Activated naive CD4-positive, alpha-beta T cell treated with anti-CD3 and anti-CD28 coated beads, Interleukin-2, amount 10 ng/mL, durations not matched to agents 7 days and 5 days (primary cell): ENCODE data around the gene PIAS4.
A peak's percentile ranks its signal among the peaks of the same experiment; 100 is the strongest.

Source experiments
- CTCF ChIA-PET: fragments of 350-600 bp; sonication (Branson Sonifier 250); formaldehyde crosslinking; loops from one replicate; lab custom pipeline; 2021; ENCODE audit warnings: antibody characterized with exemption; lab: Charles Lee
- DNase-seq: peaks from one replicate; pipeline ENCODE4 v3.0.0-alpha.2; 2020
- H3K27ac Mint-ChIP-seq: one replicate; pipeline ENCODE4 v1.8.0; 2021; ENCODE audit warnings: mild to moderate bottlenecking, moderate library complexity, mixed read lengths
- H3K27me3 Mint-ChIP-seq: one replicate; pipeline ENCODE4 v1.8.0; 2021; ENCODE audit warnings: mild to moderate bottlenecking, mixed read lengths
- H3K36me3 Mint-ChIP-seq: one replicate; pipeline ENCODE4 v1.8.0; 2021; ENCODE audit warnings: mixed read lengths
- H3K4me1 Mint-ChIP-seq: one replicate; pipeline ENCODE4 v1.8.0; 2021; ENCODE audit warnings: mixed read lengths
- H3K4me3 Mint-ChIP-seq: one replicate; pipeline ENCODE4 v1.8.0; 2021; ENCODE audit warnings: mild to moderate bottlenecking, moderate library complexity, mixed read lengths
- H3K9me3 Mint-ChIP-seq: one replicate; pipeline ENCODE4 v1.8.0; 2021; ENCODE audit warnings: mixed read lengths

Gene PIAS4

DNA sequence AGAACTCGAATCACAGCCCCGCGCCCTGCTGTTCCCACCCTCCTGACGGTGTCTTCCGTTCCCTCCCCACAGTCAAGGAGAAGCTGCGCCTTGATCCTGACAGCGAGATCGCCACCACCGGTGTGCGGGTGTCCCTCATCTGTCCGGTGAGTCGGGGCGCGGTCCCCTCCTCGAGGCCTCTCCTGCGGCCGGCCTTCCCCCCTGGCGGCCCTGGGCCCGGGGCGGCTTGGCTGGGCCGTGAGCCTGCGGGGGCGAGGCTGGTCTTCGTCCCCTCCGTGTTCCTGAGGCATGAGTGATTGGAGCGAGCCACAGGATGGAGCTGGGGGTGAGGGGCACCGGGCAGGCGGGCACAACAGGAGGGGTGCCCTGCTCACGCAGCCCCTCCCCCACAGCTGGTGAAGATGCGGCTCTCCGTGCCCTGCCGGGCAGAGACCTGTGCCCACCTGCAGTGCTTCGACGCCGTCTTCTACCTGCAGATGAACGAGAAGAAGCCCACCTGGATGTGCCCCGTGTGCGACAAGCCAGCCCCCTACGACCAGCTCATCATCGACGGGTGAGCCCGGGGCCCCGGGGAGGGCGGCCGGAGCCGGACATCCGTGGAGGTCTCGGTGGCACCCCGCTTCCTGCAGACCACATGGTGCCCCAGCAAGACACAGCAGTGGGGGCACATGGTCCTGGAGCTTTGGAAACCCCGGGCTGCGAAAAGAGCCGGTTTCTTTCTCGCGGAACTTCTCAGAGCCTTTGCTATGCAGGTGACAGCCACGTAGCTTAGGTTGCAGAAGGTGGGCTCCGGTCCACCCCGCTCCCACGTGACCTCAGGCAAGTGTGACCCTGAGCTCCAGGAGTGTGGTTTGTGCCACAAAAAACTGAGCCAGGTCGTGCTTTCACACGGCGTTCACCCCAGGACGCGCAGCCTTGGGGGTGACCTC is 25.8 kb downstream of the PIAS4 start:
- no peaks in the 10 kb centered on the region for H3K27me3 Mint-ChIP-seq
- H3K36me3 Mint-ChIP-seq: peaks cover 6% of the 10 kb centered on the region
- no peak for DNase-seq
- no peak overlapping the region for H3K27ac Mint-ChIP-seq
- no peaks in the 10 kb centered on the region for H3K9me3 Mint-ChIP-seq
- CTCF ChIA-PET: no interaction called here
- no peaks in the 10 kb centered on the region for H3K4me1 Mint-ChIP-seq
- no peak overlapping the region for H3K4me3 Mint-ChIP-seq

DNA sequence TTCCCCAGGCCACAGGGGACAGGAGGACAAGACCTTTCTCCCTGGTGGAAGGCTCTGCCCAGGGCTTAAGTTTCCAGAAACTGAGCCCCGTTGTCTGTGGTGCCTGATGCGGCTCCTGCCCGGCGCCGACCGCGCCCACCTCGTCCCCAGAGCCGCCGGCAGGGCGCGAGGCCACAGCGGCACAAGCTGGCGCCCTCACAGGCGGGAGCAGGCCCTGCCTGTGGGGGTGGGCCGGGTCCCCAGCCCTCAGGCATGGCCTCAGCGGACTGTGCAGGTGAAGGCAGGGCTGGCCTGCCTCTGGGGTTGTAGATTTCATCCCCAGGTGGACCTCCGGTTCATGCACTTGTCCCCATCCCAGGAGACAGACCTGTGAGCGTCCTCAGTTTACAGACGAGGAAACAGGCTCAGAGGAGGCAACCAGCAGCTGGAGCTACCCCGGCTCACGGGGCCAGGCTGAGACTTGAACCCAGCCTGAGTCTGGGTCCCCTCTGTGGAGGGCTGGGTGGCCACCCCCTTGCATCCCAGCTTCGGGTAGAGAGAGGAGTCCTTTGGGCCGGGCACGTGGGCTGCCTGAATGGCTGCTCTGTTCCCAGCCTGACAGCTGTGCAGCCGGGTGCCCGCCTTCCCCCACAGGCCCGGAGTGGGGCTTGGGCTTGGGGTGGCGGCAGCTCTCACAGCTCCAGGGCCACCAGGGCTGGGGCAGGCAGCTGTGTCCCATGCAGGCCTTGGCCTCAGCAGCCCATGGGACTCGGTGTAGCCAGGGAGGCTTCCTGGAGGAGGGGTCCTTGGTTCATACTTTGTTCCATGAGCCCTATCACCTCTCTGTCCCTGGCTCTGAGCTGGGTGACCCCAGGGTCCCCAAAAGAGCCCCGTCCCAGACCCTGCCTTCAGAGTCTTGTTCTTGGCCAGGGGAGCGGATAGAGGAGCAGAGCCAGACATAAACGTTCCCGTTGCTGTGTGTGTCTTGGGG is 26.8 kb downstream of the PIAS4 start:
- CTCF ChIA-PET: no interaction called here
- Mint-ChIP-seq H3K27ac (no peak overlapping the region), H3K36me3 (peaks cover 6% of the 10 kb centered on the region), H3K4me3 (no peak overlapping the region), H3K27me3 (no peaks in the 10 kb centered on the region), H3K9me3 (no peaks in the 10 kb centered on the region), H3K4me1 (no peaks in the 10 kb centered on the region)
- DNase-seq: no peak

DNA sequence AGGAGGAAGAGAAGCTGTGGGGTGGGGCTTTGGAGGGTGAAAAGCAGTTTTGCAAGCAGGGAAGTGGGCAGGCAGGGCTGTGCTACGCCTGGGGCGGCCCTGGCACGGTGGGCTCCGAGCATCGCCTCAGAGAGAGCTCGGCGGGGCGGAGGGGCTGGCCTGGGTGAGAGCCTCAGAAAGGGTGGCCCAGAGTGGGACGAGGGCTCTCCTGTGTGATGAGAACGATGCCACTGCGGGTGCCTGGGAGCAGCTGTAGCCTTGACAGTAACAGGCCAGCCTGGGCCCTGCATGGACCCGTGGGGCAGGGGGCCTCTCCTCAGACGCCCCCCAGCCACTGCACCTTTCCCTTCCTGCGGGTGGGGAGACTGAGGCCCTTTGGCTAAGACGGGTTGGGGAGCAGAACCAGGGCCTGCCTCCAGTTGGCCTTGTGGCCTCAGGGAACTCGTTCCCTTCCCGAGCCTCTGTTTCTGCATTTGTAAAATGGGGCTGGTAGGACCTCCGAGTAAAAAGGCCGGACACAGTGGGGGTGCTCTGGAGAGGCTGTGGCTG is 27.6 kb downstream of the PIAS4 start:
- no peak for DNase-seq
- Mint-ChIP-seq H3K9me3 (no peaks in the 10 kb centered on the region), H3K4me3 (no peak overlapping the region), H3K36me3 (peaks cover 6% of the 10 kb centered on the region), H3K27me3 (no peaks in the 10 kb centered on the region), H3K4me1 (no peaks in the 10 kb centered on the region), H3K27ac (no peak overlapping the region)
- CTCF ChIA-PET: no interaction called here

DNA sequence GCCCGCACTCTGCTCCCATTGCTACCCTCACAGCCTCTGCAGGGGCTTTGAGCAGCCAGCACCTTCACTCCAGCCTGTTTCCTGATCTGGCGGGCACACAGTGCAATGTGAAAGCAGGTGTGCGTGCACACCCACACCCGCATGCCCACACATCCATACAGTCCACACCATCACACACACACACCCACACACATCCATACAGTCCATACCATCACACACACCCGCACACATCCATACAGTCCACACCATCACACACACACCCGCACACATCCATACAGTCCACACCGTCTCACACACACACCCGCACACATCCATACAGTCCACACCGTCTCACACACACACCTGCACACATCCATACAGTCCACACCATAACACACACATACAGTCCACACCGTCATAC is 28.0 kb downstream of the PIAS4 start:
- H3K4me1 Mint-ChIP-seq: no peaks in the 10 kb centered on the region
- H3K27ac Mint-ChIP-seq: no peak overlapping the region
- H3K27me3 Mint-ChIP-seq: no peaks in the 10 kb centered on the region
- peaks cover 10% of the 10 kb centered on the region for H3K36me3 Mint-ChIP-seq
- no peak for DNase-seq
- no peaks in the 10 kb centered on the region for H3K9me3 Mint-ChIP-seq
- no peak overlapping the region for H3K4me3 Mint-ChIP-seq
- CTCF ChIA-PET: no interaction called here

DNA sequence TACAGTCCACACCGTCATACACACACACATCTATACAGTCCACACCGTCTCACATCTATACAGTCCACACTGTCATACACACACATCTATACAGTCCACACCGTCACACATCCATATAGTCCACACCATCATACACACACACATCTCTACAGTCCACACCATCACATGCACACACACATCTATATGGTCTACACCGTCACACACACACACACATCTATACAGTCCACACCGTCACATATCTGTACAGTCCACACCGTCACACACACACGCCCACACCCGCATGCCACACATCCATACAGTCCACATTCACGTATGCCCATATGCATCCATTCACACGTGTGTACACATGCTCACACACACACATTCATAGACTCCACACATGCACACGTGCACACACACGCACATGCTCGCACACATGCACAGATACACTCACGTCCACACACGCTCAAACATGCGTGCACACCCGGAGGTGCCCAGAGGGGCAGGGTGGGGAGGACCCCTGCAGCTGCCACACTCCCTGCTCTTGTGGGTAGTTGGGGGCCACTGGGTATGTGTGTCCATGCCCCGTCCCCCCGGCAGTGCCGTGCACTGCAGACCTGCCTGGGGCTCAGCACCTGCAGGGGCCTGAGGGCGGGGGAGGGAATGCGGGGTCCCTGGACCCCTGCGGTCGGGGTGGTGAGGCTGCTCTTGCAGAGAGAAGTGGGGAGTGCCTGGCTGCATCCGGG is 29.2 kb downstream of the PIAS4 start:
- DNase-seq: no peak
- Mint-ChIP-seq H3K36me3 (peaks cover 10% of the 10 kb centered on the region), H3K27ac (no peak overlapping the region), H3K4me3 (no peak overlapping the region), H3K9me3 (no peaks in the 10 kb centered on the region), H3K4me1 (no peaks in the 10 kb centered on the region), H3K27me3 (no peaks in the 10 kb centered on the region)
- CTCF ChIA-PET: no interaction called here

DNA sequence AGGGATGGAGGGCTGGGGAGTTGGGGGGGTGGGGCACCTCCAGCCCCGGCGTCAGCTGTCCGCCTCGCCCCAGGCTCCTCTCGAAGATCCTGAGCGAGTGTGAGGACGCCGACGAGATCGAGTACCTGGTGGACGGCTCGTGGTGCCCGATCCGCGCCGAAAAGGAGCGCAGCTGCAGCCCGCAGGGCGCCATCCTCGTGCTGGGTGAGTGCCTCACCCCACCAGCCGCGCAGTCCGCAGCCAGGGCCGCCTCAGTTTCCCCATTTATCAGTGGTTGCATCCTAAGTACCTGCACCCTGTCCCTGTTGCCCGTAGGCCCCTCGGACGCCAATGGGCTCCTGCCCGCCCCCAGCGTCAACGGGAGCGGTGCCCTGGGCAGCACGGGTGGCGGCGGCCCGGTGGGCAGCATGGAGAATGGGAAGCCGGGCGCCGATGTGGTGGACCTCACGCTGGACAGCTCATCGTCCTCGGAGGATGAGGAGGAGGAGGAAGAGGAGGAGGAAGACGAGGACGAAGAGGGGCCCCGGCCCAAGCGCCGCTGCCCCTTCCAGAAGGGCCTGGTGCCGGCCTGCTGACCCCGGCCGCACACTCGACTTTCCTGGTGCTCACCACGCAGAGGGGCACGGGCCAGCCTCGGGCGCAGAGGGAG is 29.9 kb downstream of the PIAS4 start:
- no peaks in the 10 kb centered on the region for H3K4me1 Mint-ChIP-seq
- no peak for DNase-seq
- H3K9me3 Mint-ChIP-seq: no peaks in the 10 kb centered on the region
- no peak overlapping the region for H3K27ac Mint-ChIP-seq
- no peaks in the 10 kb centered on the region for H3K27me3 Mint-ChIP-seq
- no peak overlapping the region for H3K4me3 Mint-ChIP-seq
- peaks cover 10% of the 10 kb centered on the region for H3K36me3 Mint-ChIP-seq
- CTCF ChIA-PET: no interaction called here

DNA sequence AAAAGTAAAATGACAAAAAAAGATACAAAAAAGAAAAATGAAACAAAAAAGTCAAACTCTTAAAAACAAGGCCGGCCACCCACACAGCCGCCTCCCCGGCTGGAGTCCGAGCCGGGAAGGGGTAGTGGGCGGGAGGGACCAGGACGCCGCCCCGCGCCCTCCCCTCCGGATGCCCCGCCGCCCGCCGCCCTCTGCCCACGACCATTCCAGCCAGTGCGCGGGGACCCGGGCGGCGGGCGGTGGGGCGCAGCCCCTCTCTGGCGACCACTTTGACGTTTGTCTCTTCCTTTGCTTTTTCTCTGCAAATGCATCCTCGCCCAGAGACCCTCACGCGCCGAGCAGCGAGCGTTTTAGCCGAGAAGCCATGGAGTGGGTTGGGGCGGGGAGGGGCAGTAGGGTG is 30.5 kb downstream of the PIAS4 start:
- Mint-ChIP-seq H3K27ac (no peak overlapping the region), H3K4me1 (no peaks in the 10 kb centered on the region), H3K9me3 (no peaks in the 10 kb centered on the region), H3K36me3 (peaks cover 11% of the 10 kb centered on the region), H3K4me3 (no peak overlapping the region), H3K27me3 (no peaks in the 10 kb centered on the region)
- DNase-seq: no peak
- CTCF ChIA-PET: no interaction called here

DNA sequence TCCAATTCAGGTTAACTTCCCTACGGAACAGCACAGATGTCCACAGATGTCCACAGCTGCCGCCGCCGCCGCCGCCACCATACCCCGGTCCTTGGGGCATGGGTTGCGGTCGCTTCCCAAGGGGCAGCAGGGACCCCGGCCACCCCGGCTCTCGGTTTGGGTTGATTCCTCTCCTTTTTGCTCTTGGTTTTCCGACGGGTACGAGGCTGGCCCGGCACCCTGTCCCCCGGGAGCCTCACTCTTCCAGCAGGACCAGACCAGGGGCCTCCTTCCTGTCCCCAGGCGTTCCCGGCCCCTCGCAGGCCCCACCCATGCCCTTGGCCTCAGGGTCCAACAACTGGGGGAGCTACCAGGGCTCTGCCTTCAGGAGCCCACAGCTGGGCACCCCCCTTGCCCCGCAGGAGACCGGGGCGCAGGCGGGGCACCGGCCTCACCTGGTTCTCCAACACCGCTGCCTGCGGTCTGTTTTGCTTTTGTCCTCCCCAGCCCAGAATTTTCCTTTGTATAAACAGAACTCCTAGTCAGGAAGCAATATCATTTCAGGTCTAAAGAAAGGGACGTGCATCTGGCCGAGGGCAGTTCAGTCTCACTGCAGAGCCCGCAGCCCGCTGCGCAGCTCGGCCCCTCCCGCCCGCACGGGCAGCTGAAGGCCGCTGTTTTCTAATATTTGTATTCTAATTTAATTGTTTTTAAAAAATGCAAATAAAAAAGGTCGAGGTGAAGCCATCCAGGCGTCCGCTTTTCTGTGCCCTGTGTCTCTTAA is 31.3 kb downstream of the PIAS4 start:
- no peaks in the 10 kb centered on the region for H3K4me1 Mint-ChIP-seq
- H3K27ac Mint-ChIP-seq: no peak overlapping the region
- H3K4me3 Mint-ChIP-seq: no peak overlapping the region
- DNase-seq: no peak
- CTCF ChIA-PET: no interaction called here
- peaks cover 11% of the 10 kb centered on the region for H3K36me3 Mint-ChIP-seq
- no peaks in the 10 kb centered on the region for H3K27me3 Mint-ChIP-seq
- no peaks in the 10 kb centered on the region for H3K9me3 Mint-ChIP-seq

DNA sequence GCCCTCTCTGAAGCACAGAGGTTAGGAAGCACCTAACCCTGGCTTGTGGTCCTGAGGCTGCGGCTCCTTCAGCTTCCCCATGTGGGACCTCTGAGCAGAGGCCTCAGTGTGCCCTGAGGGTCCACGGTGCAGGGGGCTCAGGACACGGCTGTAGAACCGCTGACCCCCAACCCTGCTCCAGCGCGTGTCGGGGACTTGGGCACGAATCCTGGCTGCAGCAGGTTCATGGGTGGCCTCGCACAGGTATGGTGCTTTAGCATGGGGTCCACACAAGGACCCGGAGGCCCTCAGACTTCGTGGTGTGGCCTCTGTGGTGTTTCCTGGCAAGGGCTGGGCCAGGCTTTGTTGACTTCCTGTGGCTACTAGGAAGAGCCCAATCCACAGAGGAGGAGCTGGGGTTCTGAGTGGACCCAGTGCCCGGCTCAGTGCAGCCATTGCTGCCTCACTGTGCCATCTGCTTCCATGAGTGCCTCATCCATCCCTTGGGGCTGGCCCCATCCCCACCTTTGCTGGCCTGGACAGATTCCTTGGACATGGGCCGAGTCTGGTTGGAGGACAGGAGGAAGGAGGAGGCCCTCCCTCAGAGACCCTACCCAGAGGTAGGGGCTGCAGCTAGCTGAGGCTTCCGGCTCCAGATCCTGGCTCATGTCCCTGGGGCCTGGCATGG is 34.7 kb downstream of the PIAS4 start:
- DNase-seq: no peak
- Mint-ChIP-seq H3K4me1 (no peaks in the 10 kb centered on the region), H3K27ac (no peak overlapping the region), H3K4me3 (no peak overlapping the region), H3K27me3 (no peaks in the 10 kb centered on the region), H3K9me3 (no peaks in the 10 kb centered on the region), H3K36me3 (peaks cover 15% of the 10 kb centered on the region)
- CTCF ChIA-PET: interaction anchor here (1.2 kb wide), 1 partner anchor 98 kb away, joined by 3 read pairs; no protein-coding TSS in a partner anchor

DNA sequence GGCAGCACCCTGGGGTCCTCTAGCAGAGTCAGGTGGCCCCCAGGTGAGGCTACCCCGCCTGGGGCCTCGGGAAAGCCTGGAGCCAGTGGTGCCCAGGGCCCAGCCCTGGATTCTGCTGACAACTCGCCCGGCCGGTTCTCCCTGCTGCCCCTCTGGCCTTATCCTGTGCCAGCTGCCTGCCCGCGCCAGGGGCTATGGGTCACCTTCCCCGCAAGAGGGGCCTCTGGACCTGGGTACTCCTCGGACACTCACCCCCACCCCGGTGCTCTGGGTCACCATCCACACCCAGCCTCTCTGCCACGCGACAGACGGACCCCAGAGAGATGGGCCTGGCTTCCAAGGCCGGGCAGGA is 35.2 kb downstream of the PIAS4 start:
- DNase-seq: no peak
- no peaks in the 10 kb centered on the region for H3K27me3 Mint-ChIP-seq
- CTCF ChIA-PET: no interaction called here
- no peaks in the 10 kb centered on the region for H3K4me1 Mint-ChIP-seq
- no peaks in the 10 kb centered on the region for H3K9me3 Mint-ChIP-seq
- no peak overlapping the region for H3K4me3 Mint-ChIP-seq
- H3K27ac Mint-ChIP-seq: no peak overlapping the region
- peaks cover 15% of the 10 kb centered on the region for H3K36me3 Mint-ChIP-seq

DNA sequence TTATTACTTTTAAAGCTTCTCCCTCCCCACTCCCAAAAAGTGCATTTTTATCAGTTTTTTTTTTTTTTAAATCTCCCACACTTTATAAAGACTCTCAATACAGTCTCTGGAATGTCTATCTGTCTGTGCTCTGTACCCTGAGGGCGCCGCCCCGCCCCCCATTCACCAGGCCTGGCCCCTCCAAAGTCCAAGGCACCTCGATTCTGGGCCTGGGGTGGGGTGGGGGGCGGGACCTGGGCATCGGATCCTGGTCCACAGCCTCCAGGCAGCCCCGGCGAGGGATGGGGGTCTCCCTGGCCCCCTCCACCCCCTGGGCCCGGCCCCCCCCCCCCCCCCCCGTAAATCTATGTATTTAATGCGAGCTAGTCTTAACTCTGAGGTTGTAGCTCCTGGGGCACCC is 35.9 kb downstream of the PIAS4 start:
- Mint-ChIP-seq H3K27me3 (no peaks in the 10 kb centered on the region), H3K27ac (peak overlapping the region; percentile 52), H3K9me3 (no peaks in the 10 kb centered on the region), H3K4me1 (no peaks in the 10 kb centered on the region), H3K36me3 (peaks cover 15% of the 10 kb centered on the region), H3K4me3 (no peak overlapping the region)
- DNase-seq: no peak
- CTCF ChIA-PET: no interaction called here

DNA sequence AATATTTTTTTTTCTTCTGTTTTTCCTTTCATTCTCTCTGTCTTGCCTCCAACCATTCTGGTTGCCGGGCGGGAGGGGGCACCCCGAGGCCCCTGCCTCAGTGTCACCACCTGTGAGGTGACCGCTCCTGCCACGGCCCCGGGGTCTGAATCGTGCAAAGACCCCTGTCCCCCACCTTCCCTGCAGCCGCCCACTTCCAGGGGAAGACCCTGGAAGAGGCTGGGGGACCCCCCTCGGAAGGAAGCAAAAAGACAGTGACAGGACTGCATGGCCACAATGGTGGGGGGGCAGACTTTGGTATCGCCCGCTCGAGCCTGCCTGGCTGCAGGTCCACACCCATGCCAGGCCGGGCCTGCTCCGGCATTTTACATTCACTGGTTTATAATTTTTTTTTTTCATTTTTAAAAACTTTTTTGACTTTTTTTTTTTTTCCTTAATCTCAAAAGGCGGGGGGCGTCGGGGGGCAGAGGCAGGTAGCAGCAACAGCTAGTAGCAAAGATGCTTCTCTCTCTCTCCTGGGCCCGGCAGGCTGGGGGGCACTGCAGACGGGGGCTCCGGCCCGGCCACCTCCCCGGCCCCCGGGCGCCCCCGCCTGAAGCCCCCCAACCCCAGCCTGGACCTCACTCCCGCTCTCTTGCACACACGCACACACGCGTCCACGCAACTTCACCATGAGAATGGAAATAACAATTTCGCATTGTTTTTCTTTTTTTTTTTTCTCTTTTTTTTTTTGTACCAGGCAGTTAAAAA is 36.6 kb downstream of the PIAS4 start:
- H3K36me3 Mint-ChIP-seq: peaks cover 15% of the 10 kb centered on the region
- no peak for DNase-seq
- no peaks in the 10 kb centered on the region for H3K9me3 Mint-ChIP-seq
- H3K27me3 Mint-ChIP-seq: no peaks in the 10 kb centered on the region
- no peak overlapping the region for H3K4me3 Mint-ChIP-seq
- H3K4me1 Mint-ChIP-seq: no peaks in the 10 kb centered on the region
- CTCF ChIA-PET: no interaction called here
- no peak overlapping the region for H3K27ac Mint-ChIP-seq
